GM21526 (cell line): ENCODE data around the gene SIGLEC14.

Source experiments
- ATAC-seq: cut with Tn5 transposase; IDR thresholded peaks from one replicate; pipeline ENCODE4 v1.9.1; 2021; ENCODE audit warnings: moderate library complexity; ENCODE audit not compliant: unreplicated experiment, low FRiP score

SIGLEC14 gene

GRCh38 chr19:51627491-51628138 is 19.0 kb downstream of the SIGLEC14 start:
- ATAC-seq: no peak

GRCh38 chr19:51626675-51627074 is 19.9 kb downstream of the SIGLEC14 start:
- ATAC-seq: no peak

- ATAC-seq: peak; percentile 61
Observed at GRCh38 chr19:51621178-51621577, 25.4 kb downstream of the SIGLEC14 start.

- no peak for ATAC-seq
Observed at GRCh38 chr19:51615991-51616390, 30.6 kb downstream of the SIGLEC14 start.

- ATAC-seq: no peak
Observed at GRCh38 chr19:51614789-51615188, 31.8 kb downstream of the SIGLEC14 start.

- ATAC-seq: no peak
Observed at GRCh38 chr19:51610576-51610975, 36.0 kb downstream of the SIGLEC14 start.

GRCh38 chr19:51607920-51608562 is 38.6 kb downstream of the SIGLEC14 start:
- ATAC-seq: no peak

GRCh38 chr19:51607077-51607476 is 39.5 kb downstream of the SIGLEC14 start:
- ATAC-seq: peak; percentile 80

- no peak for ATAC-seq
Observed at GRCh38 chr19:51602189-51602854, 44.3 kb downstream of the SIGLEC14 start.

- ATAC-seq: no peak
Observed at GRCh38 chr19:51600940-51601580, 45.6 kb downstream of the SIGLEC14 start.

- no peak for ATAC-seq
Observed at GRCh38 chr19:51599084-51599483, 47.5 kb downstream of the SIGLEC14 start.

GRCh38 chr19:51598159-51598915 is 48.3 kb downstream of the SIGLEC14 start:
- ATAC-seq: no peak

- no peak for ATAC-seq
Observed at GRCh38 chr19:51595190-51596175, 51.1 kb downstream of the SIGLEC14 start.

- ATAC-seq: no peak
Observed at GRCh38 chr19:51594774-51595109, 51.9 kb downstream of the SIGLEC14 start.

GRCh38 chr19:51593969-51594773 is 52.5 kb downstream of the SIGLEC14 start:
- peak; percentile 81 for ATAC-seq

- ATAC-seq: no peak
Observed at GRCh38 chr19:51593138-51593890, 53.3 kb downstream of the SIGLEC14 start.
